SK-N-SH treated with all-trans-retinoic acid at 6 μM for 48 hours (cell line): ENCODE results near the gene RINL.
"Not testable (repeated sequence)": the region's sequence is repeated elsewhere in the genome, so short reads cannot be mapped to it uniquely, and the experiment has no call there.

Source experiments
- ARNTL ChIP-seq: fragments of 450-650 bp; formaldehyde crosslinking; IDR thresholded peaks from 2 replicates; pipeline ENCODE4 v1.5.0; 2020; ENCODE audit warnings: low read depth, mild to moderate bottlenecking, moderate library complexity, borderline replicate concordance
- CREB5 ChIP-seq: fragments of 250-450 bp; sonication (Bioruptor Pico); IDR thresholded peaks from 2 replicates; pipeline ENCODE4 v1.5.1; 2020; ENCODE audit warnings: low read depth, mild to moderate bottlenecking, moderate library complexity
- CSDC2 ChIP-seq: fragments of 250-450 bp; sonication (Bioruptor Pico); IDR thresholded peaks from 2 replicates; pipeline ENCODE4 v1.5.0; 2020; ENCODE audit warnings: mild to moderate bottlenecking, moderate library complexity
- CSRNP3 ChIP-seq: fragments of 250-450 bp; sonication (Bioruptor Pico); IDR thresholded peaks from 2 replicates; pipeline ENCODE4 v1.5.1; 2021; ENCODE audit warnings: mild to moderate bottlenecking, moderate library complexity
- ESRRG ChIP-seq: fragments of 250-450 bp; sonication (Bioruptor Pico); IDR thresholded peaks from 2 replicates; pipeline ENCODE4 v1.6.1; 2021; ENCODE audit warnings: mild to moderate bottlenecking
- GLIS3 ChIP-seq: fragments of 250-450 bp; sonication (Bioruptor Pico); IDR thresholded peaks from 2 replicates; pipeline ENCODE4 v1.5.0; 2020; ENCODE audit warnings: mild to moderate bottlenecking, moderate library complexity
- ISL1 ChIP-seq: fragments of 250-450 bp; sonication (Bioruptor Pico); IDR thresholded peaks from 2 replicates; pipeline ENCODE4 v2.1.2; 2022; ENCODE audit warnings: mild to moderate bottlenecking, moderate library complexity
- RARB ChIP-seq: fragments of 250-450 bp; sonication (Bioruptor Pico); IDR thresholded peaks from 2 replicates; pipeline ENCODE4 v1.8.0; 2021; ENCODE audit warnings: mild to moderate bottlenecking, moderate library complexity
- SNAI2 ChIP-seq: fragments of 250-450 bp; sonication (Bioruptor Pico); IDR thresholded peaks from 2 replicates; pipeline ENCODE4 v1.5.0; 2020; ENCODE audit warnings: mild to moderate bottlenecking, moderate library complexity
- ZNF565 ChIP-seq: fragments of 450-650 bp; formaldehyde crosslinking; conservative IDR thresholded peaks from 2 replicates; pipeline ENCODE4 v1.5.0; 2020; ENCODE audit warnings: low read depth, mild to moderate bottlenecking, moderate library complexity
- TF ChIP-seq, protein P1 (sequence below): fragments of 250-450 bp; sonication (Bioruptor Pico); IDR thresholded peaks from 2 replicates; pipeline ENCODE4 v1.8.0; 2021; ENCODE audit warnings: low read depth, mild to moderate bottlenecking, moderate library complexity, borderline replicate concordance

DNA sequence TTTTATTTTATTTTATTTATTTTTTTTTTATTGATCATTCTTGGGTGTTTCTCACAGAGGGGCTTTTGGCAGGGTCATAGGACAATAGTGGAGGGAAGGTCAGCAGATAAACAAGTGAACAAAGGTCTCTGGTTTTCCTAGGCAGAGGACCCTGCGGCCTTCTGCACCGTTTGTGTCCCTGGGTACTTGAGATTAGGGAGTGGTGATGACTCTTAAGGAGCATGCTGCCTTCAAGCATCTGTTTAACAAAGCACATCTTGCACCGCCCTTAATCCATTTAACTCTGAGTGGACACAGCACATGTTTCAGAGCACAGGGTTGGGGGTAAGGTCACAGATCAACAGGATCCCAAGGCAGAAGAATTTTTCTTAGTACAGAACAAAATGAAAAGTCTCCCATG lies 23.1 kb downstream of the RINL start:
- TF ChIP-seq CSRNP3 (CRISPR knock-in tag); CSDC2 (CRISPR knock-in tag); ISL1 (CRISPR knock-in tag); RARB (CRISPR knock-in tag); ESRRG; CREB5 (CRISPR knock-in tag); ARNTL (CRISPR knock-in tag); GLIS3 (CRISPR knock-in tag); SNAI2; ZNF565 (CRISPR knock-in tag): not testable (repeated sequence)
- TF ChIP-seq, protein P1, sequence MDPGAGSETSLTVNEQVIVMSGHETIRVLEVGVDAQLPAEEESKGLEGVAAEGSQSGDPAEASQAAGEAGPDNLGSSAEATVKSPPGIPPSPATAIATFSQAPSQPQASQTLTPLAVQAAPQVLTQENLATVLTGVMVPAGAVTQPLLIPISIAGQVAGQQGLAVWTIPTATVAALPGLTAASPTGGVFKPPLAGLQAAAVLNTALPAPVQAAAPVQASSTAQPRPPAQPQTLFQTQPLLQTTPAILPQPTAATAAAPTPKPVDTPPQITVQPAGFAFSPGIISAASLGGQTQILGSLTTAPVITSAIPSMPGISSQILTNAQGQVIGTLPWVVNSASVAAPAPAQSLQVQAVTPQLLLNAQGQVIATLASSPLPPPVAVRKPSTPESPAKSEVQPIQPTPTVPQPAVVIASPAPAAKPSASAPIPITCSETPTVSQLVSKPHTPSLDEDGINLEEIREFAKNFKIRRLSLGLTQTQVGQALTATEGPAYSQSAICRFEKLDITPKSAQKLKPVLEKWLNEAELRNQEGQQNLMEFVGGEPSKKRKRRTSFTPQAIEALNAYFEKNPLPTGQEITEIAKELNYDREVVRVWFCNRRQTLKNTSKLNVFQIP (CRISPR knock-in tag): not testable (repeated sequence)
